NCI-H1436 (cell line): Measurements from ENCODE around the gene OPN4.

ENCODE experiments used
- DNase-seq: peaks from one replicate; lab custom pipeline; 2025; lab: John Stamatoyannopoulos, UW

Gene OPN4

DNA sequence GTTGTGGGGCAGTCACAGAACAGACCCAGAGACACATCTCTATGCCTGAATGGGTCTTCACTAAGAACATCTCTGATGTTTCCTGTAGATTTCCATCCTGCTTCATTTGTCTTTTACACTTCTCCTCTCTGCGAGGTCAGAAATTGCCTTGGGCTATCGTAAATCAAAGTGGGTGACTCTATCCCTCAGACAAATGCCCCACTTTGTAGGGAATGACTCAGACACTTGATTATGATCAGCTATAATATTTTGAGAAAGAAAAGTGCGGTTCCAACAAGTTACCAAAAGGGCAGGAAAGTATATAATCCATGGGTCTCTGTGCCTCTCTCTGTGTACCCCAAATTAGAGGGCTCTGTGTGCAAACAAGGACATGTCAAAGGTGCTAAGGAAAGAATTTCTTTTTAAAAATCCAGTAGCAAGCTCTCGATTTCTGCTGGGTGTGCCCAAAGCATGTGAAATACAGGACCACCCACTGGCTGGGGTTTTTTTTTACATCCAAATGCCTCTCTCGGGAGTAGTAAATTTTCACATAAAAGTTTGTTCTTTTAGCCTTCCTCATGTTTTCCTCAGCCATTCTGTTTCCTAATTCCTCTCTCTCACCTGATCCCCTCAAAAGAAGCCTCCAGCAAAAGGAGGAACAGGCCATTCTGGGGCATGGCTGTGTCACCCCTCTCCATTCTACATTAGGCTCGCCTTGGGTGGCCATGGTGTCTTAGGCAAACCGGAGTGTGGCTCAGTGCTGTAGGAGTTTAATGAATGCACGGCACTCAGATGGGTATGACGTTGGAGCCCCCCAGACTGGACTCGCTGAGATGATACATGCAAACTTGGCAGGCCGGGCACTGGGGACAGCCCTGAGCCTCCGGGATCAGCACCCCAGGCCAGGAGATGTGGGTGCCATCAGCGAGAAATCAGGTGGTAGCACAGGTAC, 6.3 kb upstream of the OPN4 start:
- no peak for DNase-seq

DNA sequence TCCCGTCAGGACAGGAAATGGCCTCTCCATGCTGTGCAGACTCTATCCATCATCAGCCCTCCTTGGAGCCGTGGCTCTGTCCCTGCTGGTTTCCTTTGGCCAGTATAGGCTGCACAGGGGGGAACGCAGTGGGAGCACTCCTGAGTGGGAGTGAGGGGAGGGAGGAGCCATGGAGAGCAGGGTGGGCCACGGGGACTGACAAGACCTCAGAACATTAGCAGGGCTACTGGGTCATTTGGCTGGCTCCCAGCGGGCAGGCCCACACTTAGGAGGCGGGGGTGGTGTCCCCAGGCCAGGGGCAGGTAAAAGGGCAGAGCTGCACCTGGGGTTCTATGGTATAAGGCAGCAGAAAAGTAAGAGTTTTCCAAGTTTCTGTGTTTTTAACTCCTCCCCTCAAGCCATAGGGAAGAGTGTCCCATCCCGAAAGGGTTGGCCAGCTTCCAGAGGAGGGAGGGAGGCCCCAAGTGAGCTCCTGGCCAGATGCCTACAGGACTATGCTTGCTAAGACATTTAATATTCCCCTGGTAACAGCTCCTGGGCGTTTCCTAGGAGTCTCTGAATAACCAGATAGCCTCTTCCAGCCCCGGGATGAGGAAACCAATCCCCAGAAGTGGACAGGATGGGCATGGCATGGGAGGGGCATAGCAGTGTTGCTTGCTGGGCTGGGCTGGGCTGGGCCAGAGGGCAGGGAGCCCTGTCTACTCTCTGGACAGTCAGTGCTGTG, 5.5 kb upstream of the OPN4 start:
- no peak for DNase-seq

DNA sequence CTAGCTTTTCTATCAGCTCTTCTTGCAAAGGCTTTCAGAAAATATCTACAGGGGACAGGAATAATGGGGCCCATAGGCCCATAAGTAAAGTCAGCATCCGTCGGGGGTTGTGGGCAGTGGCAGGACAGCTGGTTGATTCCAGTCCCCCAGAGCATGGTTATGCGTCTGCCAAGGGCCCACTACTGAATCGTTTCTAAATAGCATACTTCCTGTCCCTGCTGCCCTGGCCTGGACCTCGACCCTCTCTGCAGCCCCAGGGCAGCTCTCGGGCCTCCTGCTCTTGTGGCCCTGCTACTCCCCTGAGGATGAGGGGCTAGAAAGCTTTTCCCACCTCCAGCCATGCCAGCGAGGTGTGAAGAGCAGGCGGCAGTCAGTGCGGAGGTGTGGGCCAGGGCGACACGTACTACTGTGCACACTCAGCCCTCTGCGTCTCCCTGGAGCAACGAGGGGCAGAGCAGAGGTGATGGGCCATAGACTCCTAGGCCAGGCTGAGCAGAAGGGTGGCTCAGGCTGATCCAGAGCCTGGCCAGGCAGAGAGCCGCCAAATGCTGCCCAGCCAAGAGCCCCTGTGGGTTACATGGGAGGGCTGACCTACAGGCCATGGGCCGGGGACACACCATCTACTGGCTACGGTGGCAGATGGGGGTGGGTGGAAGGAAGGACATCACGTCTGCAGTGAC, 4.7 kb upstream of the OPN4 start:
- DNase-seq: no peak

DNA sequence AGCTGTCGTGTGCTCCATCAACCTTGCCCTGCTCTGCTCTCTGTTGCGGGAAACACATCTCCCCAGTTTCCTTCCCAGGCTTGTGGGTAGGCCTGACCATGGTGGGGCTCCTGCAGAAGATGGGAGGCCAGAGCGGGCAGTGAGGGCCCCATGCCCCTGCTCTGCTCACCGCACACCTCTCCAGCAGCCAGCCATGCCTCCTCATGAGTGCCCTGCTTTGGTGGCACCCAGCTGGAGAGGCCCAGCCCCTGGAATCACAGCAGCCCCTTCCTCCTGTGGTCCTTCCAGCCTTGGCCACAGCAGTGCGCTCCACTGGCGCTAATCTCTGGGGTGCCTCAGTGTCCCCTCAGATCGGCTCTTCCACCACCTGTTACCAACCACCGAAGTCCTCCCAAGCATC, 4.2 kb upstream of the OPN4 start:
- DNase-seq: no peak

DNA sequence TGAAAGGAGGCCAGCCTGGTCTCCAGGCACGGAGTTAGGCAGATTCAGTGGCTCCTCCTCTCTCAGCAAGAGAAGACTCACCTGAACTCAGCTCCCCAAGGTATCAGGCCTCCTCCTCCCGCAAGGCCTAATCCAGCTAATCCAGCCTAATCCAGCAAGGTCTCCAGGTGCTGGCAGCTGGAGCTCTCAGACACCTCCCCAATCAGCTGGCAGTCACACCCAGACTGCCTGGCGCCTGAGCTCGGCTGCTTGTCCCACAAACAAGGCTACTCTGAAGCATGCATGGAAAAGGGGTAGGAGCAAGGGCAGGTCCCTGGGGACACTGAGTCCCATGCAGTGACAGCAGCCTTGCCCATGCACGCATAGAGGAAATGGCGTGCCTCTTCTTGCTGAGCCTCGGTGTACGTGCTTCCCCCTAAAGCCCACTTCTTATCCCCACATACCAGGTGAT, 3.3 kb upstream of the OPN4 start:
- DNase-seq: no peak

DNA sequence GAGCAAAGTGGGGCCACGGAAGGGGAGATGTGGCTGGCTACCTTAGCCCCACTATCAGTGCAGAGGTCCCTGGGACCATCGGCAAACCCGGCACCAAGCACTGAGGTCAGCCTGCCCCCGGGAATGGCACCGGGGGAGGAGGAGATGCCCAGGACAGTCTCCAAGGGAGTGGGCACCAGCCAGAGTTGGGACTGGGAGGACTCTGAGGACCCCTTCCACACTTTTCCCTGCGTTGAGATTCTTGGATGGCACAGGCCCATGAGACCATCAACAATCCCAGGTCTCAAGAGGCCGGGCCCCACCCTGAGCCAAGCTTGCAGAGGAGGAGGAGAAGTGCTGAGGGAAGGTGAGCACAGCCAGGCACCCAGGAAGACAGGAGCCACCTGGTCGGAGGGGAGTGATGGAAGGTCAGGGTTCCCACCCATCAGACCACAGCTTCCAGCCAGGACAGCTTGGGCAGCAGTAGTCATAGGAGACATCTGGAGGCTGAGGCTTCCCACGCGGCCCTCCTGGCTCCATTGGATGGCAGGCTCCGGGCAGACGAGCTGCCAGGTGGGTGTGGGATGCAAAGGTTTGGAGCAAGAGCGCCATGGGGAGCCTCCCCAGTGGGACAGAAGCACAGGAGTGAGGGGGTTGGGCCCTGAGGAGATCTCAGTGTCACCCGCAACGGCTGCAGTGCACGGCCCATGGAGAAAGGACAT, 2.6 kb upstream of the OPN4 start:
- DNase-seq: no peak

DNA sequence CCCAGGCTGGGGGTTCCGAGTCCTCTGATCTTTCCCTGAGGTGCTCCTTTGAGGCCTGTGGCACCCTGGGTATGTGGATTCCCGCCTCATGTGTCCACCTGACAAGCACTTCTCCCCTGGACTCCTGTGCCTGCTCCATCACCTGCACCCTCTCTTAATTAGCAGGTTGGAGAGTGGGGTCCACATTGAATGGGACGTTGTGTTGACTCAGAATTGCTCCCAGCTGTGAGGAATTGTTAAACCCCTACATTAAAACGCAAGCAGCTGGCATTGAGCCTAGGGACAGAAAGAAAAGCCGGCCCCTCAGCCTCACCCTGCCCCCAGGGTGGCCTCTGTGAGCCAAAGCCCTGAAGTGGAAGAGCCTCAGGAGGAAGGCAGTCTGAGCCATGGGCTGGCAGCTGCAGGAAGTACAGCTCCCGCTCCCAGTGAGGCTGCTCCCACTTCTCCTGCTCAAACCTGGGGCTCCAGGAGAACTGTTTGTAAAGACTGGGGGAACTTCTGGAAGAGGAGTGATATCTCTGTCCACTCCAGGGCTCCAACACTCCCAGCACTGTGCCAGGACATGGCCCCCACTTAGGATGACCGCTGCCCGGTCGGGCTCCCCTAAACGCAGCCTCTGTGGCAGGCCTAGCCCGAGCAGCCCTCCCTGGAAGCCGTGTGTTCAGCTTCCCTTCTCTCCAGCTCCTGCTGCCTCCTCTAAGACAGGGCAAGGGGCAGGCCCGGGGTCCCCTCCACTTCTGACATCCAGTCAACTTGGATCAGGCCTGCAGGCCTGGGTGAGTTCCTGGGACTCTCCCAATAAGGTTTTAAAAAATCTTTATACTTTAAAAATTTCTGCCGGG, 1.8 kb upstream of the OPN4 start:
- DNase-seq: peak; percentile 22

DNA sequence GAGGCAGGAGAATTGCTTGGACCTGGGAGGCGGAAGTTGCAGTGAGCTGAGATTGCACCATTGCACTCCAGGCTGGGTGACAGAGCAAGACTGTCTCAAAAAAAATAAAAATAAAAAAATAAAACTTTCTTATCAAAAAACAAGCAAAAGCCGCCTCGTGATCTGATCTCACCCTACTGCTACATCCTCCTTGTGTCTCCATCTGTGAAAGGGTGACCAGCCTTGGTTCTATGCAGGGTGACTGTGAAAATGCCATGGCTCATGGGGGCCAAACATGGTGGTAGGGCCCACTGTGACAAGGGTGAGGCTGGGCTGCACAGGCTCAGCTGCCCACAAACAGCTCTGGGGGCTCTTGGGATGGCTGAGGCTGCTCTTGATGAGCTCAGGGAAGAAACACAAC, 968 bp upstream of the OPN4 start:
- no peak for DNase-seq

DNA sequence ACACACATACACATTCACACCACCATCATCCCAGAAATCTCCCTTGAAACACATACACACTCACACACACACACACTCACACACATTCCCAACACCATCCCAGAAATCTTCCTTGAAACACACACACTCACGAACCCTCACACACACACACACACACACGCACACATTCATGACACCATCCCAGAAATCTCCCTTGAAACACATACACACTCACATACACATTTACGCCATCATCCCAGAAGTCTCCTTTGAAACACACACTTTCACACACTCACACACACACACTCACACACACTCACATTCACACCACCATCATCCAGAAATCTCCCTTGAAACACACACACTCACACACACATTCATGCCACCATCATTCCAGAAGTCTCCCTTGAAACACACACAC, 360 bp upstream of the OPN4 start:
- no peak for DNase-seq

DNA sequence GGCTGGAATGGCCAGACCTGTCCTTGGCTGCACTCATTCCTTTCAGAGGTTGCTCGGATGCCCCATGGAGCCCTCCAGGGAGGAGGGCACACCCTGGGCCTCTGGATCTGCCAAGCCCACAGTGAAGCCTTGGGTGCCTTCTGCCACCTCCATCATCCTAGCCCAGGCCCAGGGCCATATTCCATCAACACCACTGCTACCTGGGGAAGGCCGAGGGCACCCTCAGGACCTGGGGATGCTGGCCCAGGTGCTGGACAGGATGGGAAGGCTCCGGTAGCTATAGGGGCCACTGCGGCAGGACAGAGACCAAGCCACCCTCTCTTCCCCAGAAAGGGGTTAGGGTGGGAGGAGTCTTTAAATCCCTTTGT, 810 bp downstream of the OPN4 start:
- DNase-seq: no peak

DNA sequence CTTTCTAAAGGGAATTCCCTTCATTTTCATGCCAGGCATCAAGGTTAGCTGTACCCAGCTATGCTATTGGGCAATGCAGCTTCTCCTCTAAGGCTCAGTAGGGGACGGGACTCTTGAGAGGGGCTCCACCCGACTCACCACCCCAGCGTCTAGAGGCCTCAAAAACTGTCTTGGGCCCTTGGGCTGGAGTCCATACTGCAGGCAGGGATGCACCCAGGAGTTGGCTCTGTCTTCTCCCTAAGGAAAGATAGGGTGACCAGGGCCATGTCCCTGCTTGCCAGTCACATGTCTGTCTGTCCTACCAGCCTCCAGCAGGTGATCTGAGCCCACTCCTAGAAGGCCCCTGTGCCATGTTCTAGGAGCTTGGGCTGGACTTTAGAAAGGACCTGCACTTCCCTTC, 1.2 kb downstream of the OPN4 start:
- DNase-seq: no peak

DNA sequence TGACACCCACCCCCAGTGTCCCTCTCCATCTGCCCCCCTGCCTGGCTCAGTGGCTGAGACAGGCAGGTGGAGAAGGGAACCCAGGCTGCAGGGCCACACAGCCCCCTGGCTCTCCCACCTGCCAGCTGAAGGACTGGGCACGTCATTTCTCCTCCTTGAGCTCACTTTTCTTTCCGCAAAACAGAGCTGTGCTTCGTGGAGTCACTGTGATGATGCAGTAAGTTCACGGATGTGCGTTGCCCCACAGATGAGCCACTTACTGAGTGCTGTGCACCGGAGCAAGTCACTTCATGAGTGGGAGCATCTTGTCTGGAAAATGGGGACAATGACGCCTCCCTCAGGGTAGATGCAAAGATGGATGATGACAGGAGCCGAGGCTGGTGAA, 2.7 kb downstream of the OPN4 start:
- no peak for DNase-seq

DNA sequence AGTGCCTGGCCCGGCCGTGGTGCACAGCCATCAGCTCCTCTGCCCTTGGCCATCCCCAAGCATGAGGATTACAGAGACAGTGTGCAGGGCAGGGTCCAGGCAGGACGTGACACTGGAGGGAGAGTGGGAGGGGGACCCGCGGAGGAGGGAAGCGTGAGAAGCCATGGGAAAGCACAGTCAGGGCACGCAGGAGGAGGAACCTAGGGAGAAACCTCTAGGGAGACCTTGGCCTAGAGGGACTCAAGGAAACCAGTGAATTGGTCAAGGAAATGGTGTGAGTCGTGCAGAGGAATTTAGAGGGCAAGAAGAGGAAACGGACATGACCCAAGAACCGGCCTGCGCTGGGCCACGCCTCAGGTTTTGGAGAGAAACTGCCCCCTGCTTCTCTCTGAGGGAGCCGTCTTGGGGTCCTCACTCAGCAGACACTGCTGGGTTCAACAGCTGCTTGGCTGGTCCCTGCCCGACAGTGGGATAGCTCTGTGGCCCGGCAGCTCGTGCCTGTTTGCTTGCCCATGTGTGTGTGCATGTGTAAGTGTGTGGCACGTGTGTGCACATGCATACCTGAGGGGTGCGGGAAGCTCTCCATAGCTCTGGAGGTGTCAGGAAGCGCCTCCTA, 3.2 kb downstream of the OPN4 start:
- no peak for DNase-seq

DNA sequence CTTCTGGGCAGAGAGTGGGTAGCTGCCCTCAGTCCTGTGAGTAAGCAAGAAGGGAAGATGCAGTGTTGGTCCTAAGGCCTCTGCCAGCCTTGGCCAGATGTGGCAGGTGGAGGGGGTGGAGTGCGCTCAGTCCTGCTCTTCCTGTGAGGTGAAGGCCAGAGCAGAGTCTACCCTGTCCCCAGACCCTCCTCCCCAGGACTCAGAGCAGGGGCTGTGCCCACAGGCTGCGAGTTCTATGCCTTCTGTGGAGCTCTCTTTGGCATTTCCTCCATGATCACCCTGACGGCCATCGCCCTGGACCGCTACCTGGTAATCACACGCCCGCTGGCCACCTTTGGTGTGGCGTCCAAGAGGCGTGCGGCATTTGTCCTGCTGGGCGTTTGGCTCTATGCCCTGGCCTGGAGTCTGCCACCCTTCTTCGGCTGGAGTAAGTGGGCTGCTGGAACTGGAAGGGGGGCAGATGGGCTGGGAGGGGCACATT, 4.0 kb downstream of the OPN4 start:
- DNase-seq: no peak

DNA sequence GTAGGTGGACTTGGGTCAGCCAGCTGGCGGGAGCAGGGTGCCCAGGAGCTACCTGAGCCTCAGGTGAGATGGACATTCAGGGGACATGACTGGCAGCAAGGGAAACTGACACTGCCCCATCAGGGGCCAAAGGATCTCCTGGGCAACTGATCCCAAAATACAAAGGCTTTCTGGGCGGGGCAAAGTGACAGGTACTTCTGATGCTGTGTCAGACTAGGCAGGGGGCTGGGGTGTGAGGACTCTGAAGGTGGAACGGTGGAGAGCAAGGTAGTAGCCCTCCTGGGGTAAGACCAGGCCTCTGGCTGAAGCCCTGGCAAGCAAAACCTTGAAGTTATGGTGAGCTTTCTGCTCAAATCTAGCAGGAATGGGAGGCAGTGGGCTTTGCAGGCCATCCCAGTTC, 4.4 kb downstream of the OPN4 start:
- no peak for DNase-seq

DNA sequence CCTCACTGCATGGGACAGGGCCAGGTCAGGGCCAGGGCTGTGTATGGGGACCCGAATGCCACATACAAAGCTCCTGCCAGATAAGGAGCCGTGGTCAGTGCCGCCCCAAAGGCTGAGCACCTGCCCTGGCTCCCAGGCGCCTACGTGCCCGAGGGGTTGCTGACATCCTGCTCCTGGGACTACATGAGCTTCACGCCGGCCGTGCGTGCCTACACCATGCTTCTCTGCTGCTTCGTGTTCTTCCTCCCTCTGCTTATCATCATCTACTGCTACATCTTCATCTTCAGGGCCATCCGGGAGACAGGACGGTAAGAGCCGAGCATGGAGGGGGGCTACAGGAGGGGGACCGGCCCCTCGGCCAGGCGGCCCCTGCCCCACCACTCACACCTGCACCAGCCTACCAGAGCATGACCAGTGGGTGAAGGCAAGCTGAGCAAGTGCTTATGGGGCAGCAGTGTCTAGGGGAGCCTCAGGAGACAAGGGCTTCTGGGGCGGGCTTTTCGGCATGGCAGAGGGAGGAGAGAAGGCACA, 4.9 kb downstream of the OPN4 start:
- DNase-seq: no peak

DNA sequence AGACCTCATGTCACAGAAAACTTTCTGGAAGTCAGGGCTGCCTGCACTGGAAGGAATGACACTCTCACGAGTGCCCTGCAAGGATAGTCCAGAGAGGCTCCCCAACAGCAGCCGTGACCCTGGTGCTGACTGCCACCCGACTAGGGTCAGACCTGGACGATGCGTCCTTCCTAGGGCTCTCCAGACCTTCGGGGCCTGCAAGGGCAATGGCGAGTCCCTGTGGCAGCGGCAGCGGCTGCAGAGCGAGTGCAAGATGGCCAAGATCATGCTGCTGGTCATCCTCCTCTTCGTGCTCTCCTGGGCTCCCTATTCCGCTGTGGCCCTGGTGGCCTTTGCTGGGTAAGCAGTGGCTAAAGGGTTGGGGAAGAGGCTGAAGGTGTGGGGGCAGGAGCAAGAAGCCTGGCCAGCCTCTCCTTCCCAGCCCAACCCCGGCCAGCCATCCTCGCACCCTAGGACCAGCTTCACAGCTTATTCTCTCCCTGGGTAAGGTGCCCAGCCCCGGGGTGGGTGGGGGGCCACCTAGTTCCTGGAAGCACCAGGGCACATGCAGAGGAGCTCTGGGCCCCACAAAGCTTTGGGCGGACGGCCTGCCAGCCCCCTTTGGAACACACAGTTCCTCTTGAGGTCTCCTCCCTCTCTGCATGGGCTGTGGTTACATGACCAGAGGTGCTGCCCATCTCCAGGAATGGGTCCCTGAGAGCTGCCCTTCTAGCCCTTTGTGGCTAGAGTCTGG, 5.5 kb downstream of the OPN4 start:
- DNase-seq: no peak

DNA sequence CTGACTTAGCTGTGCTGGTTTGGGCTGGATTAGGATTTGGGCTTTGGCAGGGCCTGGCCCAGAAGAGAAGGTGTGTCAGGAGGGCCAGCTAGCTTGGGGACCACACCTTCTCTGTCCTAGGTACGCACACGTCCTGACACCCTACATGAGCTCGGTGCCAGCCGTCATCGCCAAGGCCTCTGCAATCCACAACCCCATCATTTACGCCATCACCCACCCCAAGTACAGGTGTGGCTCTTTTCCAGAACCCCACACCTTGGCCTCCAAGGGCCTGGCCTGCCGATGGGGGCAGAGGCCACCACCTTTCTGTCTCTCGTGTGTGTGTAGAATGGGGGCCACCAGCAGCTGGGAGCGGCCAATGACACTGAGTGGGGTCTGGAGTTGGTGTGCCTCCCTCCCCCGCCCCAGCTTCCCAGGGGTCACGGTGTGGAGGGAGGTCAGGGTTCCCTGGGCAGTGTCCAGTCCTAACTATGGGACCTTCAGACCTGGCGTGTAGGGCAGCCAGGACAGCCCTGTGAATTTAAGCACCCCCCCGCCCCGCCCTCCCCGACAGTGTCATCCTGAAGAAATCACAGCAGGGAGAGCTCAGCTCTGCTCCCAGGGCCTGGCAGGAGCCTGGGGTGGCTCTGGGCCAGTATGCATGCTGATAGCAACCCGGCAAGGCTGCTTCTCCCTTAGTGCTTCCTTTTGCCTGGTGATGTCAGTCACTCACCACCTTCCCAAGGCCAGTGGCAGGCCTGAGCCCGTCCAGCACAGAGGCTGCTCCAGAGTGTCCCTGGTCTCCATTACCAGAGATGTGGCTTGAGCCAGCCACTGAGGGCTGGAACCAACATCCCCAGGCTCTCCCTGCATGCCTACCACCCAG, 7.0 kb downstream of the OPN4 start:
- DNase-seq: no peak
